Coronary artery (tissue), 2 donors: Measurements from ENCODE around the gene HOXB2.

Source experiments
- DNase-seq: peaks from one replicate; pipeline ENCODE4 v3.0.0-alpha.2; 2017; ENCODE audit warnings: low spot score
- H3K27ac ChIP-seq, 2 donors: fragments of 200-600 bp; sonication (generic); one replicate each; pipeline ENCODE4 v1.5.1; 2016 to 2019
- H3K4me3 ChIP-seq: fragments of 200-600 bp; sonication (generic); 2 replicates; pipeline ENCODE4 v1.5.1; 2016; ENCODE audit warnings: mild to moderate bottlenecking, moderate library complexity
- TF ChIP-seq, protein P1 (sequence below): fragments of 200-600 bp; sonication (generic); IDR thresholded peaks from one replicate; pipeline ENCODE4 v1.5.1; 2019; ENCODE audit warnings: antibody characterized with exemption

Gene HOXB2

DNA sequence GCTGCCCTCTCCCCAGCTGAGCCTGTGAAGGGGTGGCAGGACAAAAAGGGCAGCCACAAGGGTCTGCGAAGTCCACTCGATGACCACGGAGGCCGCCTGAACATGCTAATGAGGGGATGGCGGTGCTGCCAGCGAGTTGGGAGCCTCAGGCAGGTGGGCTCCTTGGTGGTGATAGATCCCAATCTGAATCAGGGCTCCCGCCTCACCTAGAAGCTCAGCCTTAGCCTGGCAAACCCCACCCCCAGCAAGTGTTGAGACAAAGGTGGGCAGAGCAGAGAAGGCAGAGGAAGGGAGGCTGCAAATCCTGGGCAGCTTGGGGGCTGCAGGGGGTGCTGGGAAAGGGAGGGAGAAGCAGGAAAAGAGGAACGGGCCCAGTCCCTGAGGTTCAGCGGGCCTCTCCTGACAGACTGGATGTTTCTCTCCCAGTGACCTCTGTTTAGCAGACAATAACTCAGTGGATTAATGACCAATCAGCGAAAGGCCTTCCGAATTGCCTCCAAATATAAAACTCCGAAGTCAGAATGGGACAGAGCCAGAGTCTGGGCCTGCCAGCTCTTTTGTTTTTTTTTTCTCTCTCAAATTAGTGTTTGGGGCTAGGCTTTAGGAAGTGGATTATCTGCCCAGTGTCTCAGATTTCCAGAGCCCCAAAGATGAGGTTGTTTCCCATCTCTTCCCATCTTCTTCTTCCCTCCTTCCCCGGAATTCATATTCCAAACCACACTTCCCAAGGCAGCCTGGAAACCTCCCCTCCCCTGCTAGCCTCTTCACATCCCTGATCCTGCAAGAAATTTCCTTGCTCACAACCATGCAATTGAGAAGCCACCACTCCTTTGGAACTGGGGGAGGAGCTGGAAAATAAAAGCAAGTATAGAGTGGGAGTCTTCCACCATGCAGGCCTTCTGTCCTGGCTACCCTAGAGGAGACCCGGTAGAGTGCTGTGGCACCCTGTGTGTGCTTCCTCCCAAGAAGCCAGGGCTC lies 15.2 kb upstream of the HOXB2 start:
- DNase-seq, result no peak
- H3K4me3 ChIP-seq, result no peak overlapping the region
- H3K27ac ChIP-seq, result peak overlapping the region in 1 of 2 donors; percentile 87
- TF ChIP-seq, protein P1, sequence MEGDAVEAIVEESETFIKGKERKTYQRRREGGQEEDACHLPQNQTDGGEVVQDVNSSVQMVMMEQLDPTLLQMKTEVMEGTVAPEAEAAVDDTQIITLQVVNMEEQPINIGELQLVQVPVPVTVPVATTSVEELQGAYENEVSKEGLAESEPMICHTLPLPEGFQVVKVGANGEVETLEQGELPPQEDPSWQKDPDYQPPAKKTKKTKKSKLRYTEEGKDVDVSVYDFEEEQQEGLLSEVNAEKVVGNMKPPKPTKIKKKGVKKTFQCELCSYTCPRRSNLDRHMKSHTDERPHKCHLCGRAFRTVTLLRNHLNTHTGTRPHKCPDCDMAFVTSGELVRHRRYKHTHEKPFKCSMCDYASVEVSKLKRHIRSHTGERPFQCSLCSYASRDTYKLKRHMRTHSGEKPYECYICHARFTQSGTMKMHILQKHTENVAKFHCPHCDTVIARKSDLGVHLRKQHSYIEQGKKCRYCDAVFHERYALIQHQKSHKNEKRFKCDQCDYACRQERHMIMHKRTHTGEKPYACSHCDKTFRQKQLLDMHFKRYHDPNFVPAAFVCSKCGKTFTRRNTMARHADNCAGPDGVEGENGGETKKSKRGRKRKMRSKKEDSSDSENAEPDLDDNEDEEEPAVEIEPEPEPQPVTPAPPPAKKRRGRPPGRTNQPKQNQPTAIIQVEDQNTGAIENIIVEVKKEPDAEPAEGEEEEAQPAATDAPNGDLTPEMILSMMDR, result no peak

DNA sequence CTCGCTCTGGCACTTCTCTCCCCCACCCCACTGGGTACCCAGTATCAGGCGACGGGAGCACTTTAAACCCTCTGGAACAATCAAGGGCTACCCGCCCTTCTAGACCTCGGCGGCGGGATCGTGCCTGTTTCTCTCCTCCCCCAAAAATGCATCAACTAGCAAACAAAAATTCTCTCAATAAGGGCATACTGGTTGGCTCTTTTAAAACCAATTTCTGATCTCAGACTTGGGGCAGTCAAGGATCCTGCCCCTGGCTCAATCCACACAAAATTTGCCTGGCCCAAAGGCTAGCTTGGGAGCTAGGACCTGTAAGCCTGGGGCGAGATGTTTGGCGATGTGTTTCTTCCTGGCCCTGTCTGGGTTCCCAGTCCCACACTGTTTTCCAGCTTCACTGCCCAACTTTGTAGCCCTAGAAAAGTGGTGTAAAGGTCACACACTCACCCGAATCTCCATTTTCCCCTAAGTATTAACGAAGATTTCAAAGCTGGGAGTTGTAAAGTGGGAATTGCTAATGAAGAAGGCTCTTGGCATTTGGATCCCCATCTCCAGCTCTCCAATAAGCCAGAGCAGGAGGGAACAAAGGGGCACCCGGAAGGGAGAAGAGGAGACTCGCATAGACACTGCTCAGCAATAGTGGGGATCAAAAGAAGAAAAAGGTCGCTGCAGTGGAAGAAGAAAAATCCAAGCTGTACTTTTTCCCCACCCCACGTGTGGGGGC lies 14.4 kb upstream of the HOXB2 start:
- TF ChIP-seq, protein P1, result no peak
- Histone ChIP-seq H3K4me3 (no peak overlapping the region), H3K27ac (peak overlapping the region in 1 of 2 donors; percentile 87)
- no peak for DNase-seq

DNA sequence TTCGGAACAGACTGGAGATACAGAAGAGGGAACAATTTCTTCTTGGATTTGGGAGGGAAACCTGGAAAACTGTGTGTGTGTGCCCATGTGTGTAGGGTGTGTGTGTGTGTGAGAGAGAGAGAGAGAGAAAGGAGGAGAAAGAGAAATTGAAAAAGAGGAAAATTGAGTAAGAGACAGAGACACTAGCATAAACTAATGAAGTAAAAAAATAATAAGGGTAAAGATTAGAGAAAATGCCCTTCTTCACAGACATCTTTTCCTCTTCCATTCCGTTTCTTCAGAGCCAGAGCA lies 13.9 kb upstream of the HOXB2 start:
- H3K4me3 ChIP-seq, result no peak overlapping the region
- peak overlapping the region in 1 of 2 donors; percentile 87 for H3K27ac ChIP-seq
- TF ChIP-seq, protein P1, result no peak
- no peak for DNase-seq

DNA sequence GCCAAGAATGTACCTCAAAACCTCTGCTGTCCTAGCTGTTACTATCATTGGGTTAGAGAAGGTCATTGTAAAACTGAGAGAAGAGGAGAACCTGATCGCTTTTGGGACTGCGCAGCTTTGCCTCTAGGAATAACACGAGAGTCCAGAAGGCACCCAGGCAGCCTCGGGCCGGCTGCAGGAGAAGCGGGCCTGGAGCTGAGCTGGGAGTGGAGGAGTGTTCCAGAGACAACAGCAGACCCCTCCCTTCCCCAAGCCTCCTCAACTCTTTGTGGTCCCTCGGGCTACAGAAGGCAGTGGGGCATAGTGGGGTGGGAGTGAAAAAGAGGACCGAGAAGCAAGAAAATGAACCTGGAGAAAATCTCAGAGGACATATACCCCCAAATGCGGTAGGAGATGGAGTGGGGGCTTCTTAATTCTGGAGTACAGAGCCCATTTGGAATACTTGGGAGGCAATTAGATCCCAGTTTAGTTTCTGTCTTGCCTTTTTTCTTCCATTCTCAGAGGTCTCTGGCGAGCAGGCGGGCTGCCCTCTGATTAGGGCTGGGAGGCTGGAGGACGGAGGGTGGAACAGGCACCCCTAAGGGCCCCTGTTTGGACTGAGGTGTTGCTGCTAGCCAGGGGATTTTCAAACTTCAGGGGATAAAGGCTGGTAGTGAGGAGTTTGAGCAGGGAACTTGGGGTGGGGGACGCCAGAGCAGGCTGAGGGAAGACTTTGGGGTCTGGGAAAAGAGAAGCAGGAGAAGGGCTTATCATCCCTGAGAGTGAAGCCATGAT lies 13.3 kb upstream of the HOXB2 start:
- H3K4me3 ChIP-seq, result no peak overlapping the region
- H3K27ac ChIP-seq, result peak overlapping the region in 1 of 2 donors; percentile 87
- TF ChIP-seq, protein P1, result no peak
- no peak for DNase-seq

DNA sequence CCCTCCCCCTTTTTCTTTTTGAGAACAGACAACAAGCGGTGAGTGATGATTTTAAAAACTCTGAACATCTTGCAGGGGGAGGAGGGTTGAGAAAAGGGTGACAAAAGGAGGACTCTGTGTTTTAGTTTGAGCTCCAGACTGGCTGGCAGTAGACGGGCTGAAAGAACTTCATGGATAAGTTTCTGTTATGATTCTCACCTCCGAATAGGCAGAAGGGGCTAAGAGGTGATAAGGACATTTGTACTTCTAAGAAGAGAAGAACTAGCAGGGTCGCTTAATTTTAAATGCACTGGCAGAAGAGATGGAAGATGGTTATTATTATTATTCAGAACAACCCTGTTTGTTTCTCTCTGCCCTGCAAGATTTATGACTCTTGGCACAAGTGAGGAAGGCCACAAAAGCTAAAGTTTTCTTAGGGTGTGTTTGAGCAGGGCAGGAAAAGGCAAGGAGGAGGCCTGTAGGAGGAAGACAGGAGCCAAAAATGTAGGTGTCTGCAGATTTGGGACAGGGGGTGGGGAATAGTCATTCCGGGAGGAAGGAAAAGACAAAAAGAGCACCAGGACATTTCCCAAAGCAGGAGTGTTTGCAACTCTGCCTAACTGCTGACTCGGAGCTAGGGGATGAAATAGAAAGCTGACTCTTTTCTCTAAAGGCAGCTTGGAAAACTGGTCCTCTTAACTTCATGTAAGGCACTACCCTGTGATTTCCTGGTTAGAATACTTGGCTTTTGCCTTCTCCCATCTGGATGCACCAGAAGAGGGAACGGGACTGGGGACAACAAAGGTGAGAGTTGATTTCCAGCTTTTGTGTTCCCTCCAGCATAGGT lies 11.9 kb upstream of the HOXB2 start:
- H3K4me3 ChIP-seq, result peak overlapping the region; percentile 14
- H3K27ac ChIP-seq, result peak overlapping the region; percentile 27 to 87
- TF ChIP-seq, protein P1, result no peak
- DNase-seq, result no peak

DNA sequence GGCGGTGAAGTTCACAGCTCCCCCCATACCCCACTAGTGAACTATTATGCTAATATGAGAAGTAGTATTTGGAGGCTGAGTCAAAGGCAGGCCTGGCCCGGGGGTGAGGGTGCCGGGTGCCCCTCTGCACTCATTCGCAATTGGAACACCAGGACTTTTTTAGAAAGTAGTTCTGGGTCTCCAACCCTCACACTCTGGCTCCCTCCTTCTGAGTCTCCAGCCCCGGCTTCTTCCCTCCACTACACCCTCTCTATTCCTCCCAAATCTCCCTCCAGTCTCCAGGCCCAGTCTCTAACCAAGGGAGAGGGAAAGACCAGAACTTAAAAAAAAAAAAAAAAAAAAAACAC lies 11.3 kb upstream of the HOXB2 start:
- Histone ChIP-seq H3K27ac (peak overlapping the region in 1 of 2 donors; percentile 87), H3K4me3 (peak overlapping the region; percentile 73)
- DNase-seq, result no peak
- TF ChIP-seq, protein P1, result no peak
